OCI-LY3 (cell line): ENCODE measurements around the gene CREB5.

Experiments used
- H2AFZ ChIP-seq: fragments of 200-600, 300-600 bp; shearing (Covaris generic); 2 replicates; pipeline ENCODE4 v1.6.0; 2014; ENCODE audit warnings: antibody characterized with exemption, low read depth, low read length
- H3K27ac ChIP-seq: fragments of 200-600, 300-600 bp; sonication (generic); 2 replicates; pipeline ENCODE4 v1.5.1; 2014; ENCODE audit warnings: mild to moderate bottlenecking, low read length, moderate library complexity, mixed read lengths
- H3K27me3 ChIP-seq: fragments of 200-600, 300-600 bp; sonication (generic); 2 replicates; pipeline ENCODE4 v1.6.1; 2014; ENCODE audit warnings: low read depth, low read length, mixed read lengths
- H3K36me3 ChIP-seq: fragments of 200-600, 300-600 bp; sonication (generic); replicated peaks from 2 replicates; pipeline ENCODE3; 2014; ENCODE audit warnings: low read depth, low read length, mixed read lengths
- H3K4me1 ChIP-seq: fragments of 300-600, 200-600 bp; sonication (generic); 2 replicates; pipeline ENCODE4 v1.6.1; 2014; ENCODE audit warnings: low read length, mixed read lengths
- H3K4me2 ChIP-seq: fragments of 200-600, 300-600 bp; sonication (generic); 2 replicates; pipeline ENCODE4 v1.6.1; 2014; ENCODE audit warnings: low read length, mixed read lengths
- H3K4me3 ChIP-seq: fragments of 300-600, 200-600 bp; sonication (generic); 2 replicates; pipeline ENCODE4 v1.5.1; 2014; ENCODE audit warnings: antibody characterized with exemption, mild to moderate bottlenecking, low read length, moderate library complexity
- H3K79me2 ChIP-seq: fragments of 300-600, 200-600 bp; shearing (Covaris generic); 2 replicates; pipeline ENCODE4 v1.6.1; 2014; ENCODE audit warnings: mild to moderate bottlenecking, low read length, mixed read lengths
- H3K9ac ChIP-seq: fragments of 300-600, 200-600 bp; shearing (Covaris generic); 2 replicates; pipeline ENCODE4 v1.6.0; 2014; ENCODE audit warnings: mild to moderate bottlenecking, low read length, moderate library complexity
- H3K9me3 ChIP-seq: fragments of 200-600, 300-600 bp; shearing (Covaris generic); 2 replicates; pipeline ENCODE4 v1.6.1; 2014; ENCODE audit warnings: low read length, mixed read lengths; ENCODE audit not compliant: insufficient read depth
- H4K20me1 ChIP-seq: fragments of 200-600, 300-600 bp; sonication (generic); 2 replicates; pipeline ENCODE4 v1.6.1; 2016; ENCODE audit warnings: low read length, mixed read lengths; ENCODE audit not compliant: insufficient read depth
- CTCF ChIP-seq: fragments of 200-600, 300-600 bp; sonication (generic); IDR thresholded peaks from 2 replicates; pipeline ENCODE4 v1.5.1; 2014; ENCODE audit warnings: antibody characterized with exemption, low read length, low read depth
- EZH2phosphoT487 ChIP-seq: fragments of 200-600 bp; shearing (Covaris generic); IDR thresholded peaks from 2 replicates; pipeline ENCODE4 v1.6.1; 2018; ENCODE audit warnings: antibody characterized with exemption, mixed run types, low read depth

CREB5 gene

GRCh38 chr7:28414453-28414852, 2.1 kb downstream of the CREB5 start:
- no peaks in the 10 kb centered on the region for H3K79me2 ChIP-seq
- no peaks in the 10 kb centered on the region for H3K9me3 ChIP-seq
- no peaks in the 10 kb centered on the region for H4K20me1 ChIP-seq
- peaks cover 35% of the 10 kb centered on the region for H3K27me3 ChIP-seq
- no peak overlapping the region for H3K9ac ChIP-seq
- no peak overlapping the region for H2AFZ ChIP-seq
- H3K4me1 ChIP-seq = peaks cover 5% of the 10 kb centered on the region
- no peak overlapping the region for H3K27ac ChIP-seq
- no peak overlapping the region for H3K4me2 ChIP-seq
- no peak for TF ChIP-seq CTCF
- TF ChIP-seq EZH2phosphoT487 = no peak
- no peak overlapping the region for H3K4me3 ChIP-seq
- no peaks in the 10 kb centered on the region for H3K36me3 ChIP-seq

GRCh38 chr7:28417321-28417940, 5.1 kb downstream of the CREB5 start:
- no peak overlapping the region for H3K4me2 ChIP-seq
- H3K27ac ChIP-seq = no peak overlapping the region
- H3K4me3 ChIP-seq = no peak overlapping the region
- TF ChIP-seq CTCF = no peak
- no peak for TF ChIP-seq EZH2phosphoT487
- H3K79me2 ChIP-seq = no peaks in the 10 kb centered on the region
- no peaks in the 10 kb centered on the region for H3K4me1 ChIP-seq
- H3K9me3 ChIP-seq = no peaks in the 10 kb centered on the region
- no peak overlapping the region for H2AFZ ChIP-seq
- no peak overlapping the region for H3K9ac ChIP-seq
- no peaks in the 10 kb centered on the region for H3K36me3 ChIP-seq
- peaks cover 34% of the 10 kb centered on the region for H3K27me3 ChIP-seq
- H4K20me1 ChIP-seq = no peaks in the 10 kb centered on the region

- H3K36me3 ChIP-seq = no peaks in the 10 kb centered on the region
- no peak overlapping the region for H3K9ac ChIP-seq
- no peak overlapping the region for H2AFZ ChIP-seq
- no peak overlapping the region for H3K27ac ChIP-seq
- H4K20me1 ChIP-seq = no peaks in the 10 kb centered on the region
- H3K27me3 ChIP-seq = peaks cover 33% of the 10 kb centered on the region
- no peaks in the 10 kb centered on the region for H3K79me2 ChIP-seq
- no peak overlapping the region for H3K4me3 ChIP-seq
- no peaks in the 10 kb centered on the region for H3K9me3 ChIP-seq
- no peaks in the 10 kb centered on the region for H3K4me1 ChIP-seq
- no peak for TF ChIP-seq EZH2phosphoT487
- no peak for TF ChIP-seq CTCF
- H3K4me2 ChIP-seq = no peak overlapping the region
These were observed 6.0 kb downstream of the CREB5 start for GRCh38 chr7:28418311-28418710.

GRCh38 chr7:28418966-28419365, 6.6 kb downstream of the CREB5 start:
- H3K4me2 ChIP-seq = no peak overlapping the region

More at GRCh38 chr7:28418966-28419365, 6.6 kb downstream of the CREB5 start:
- H3K27ac ChIP-seq = no peak overlapping the region
- TF ChIP-seq CTCF (no peak), EZH2phosphoT487 (no peak)
- no peak overlapping the region for H3K9ac ChIP-seq
- H3K27me3 ChIP-seq = peaks cover 27% of the 10 kb centered on the region
- H4K20me1 ChIP-seq = no peaks in the 10 kb centered on the region
- H3K4me1 ChIP-seq = no peaks in the 10 kb centered on the region
- H3K4me3 ChIP-seq = no peak overlapping the region
- no peaks in the 10 kb centered on the region for H3K9me3 ChIP-seq
- H3K79me2 ChIP-seq = no peaks in the 10 kb centered on the region
- H3K36me3 ChIP-seq = no peaks in the 10 kb centered on the region
- H2AFZ ChIP-seq = no peak overlapping the region
